H1 (cell line): ENCODE results near the gene CC2D1A. TPM values are rescaled to one million over a fixed set of nuclear protein-coding genes. Genes with fewer than 3 reads are reported as not detected.

Experiments
- CTCF ChIA-PET: fragments of 300-600 bp; sonication (Branson Sonifier 250); formaldehyde crosslinking; loops from one replicate; lab custom pipeline; 2021; ENCODE audit not compliant: partially characterized antibody; lab: Charles Lee
- POLR2A ChIA-PET: fragments of 300-600 bp; sonication (Branson Sonifier 250); formaldehyde crosslinking; loops from one replicate; lab custom pipeline; 2021; ENCODE audit warnings: inconsistent platforms; ENCODE audit not compliant: partially characterized antibody; lab: Charles Lee
- DNase-seq, 2 experiments: peaks; one replicate each; pipeline versions ENCODE4 v3.0.0 to v3.0.0-alpha.2; 2010 to 2022; ENCODE audit warnings: low spot score in 2 of 2, low read depth in 1 of 2, mixed read lengths in 1 of 2
- FAIRE-seq: peaks from 2 replicates; lab custom pipeline; 2011; peaks lifted over from hg19 to GRCh38; lab: Jason Lieb, UNC
- H2AFZ ChIP-seq: 2 replicates; pipeline ENCODE4 v1.8.1; 2012; ENCODE audit warnings: low read length, inconsistent platforms
- H2AK5ac ChIP-seq: 2 replicates; pipeline ENCODE4 v1.6.1; 2013; ENCODE audit warnings: low read depth, low read length
- H2BK120ac ChIP-seq: replicated peaks from 2 replicates; pipeline ENCODE3; 2013; ENCODE audit warnings: low read depth, low read length, inconsistent platforms
- H2BK12ac ChIP-seq: 2 replicates; pipeline ENCODE4 v1.6.1; 2013; ENCODE audit warnings: low read depth, low read length
- H2BK15ac ChIP-seq: 2 replicates; pipeline ENCODE4 v1.6.1; 2013; ENCODE audit warnings: low read length
- H2BK20ac ChIP-seq: 2 replicates; pipeline ENCODE4 v1.6.1; 2013; ENCODE audit warnings: low read length
- H2BK5ac ChIP-seq: 2 replicates; pipeline ENCODE4 v1.6.1; 2013; ENCODE audit warnings: low read depth, low read length
- H3K14ac ChIP-seq: 2 replicates; pipeline ENCODE4 v1.6.1; 2013; ENCODE audit warnings: inconsistent platforms; ENCODE audit not compliant: insufficient read length
- H3K18ac ChIP-seq: 2 replicates; pipeline ENCODE4 v1.6.1; 2013; ENCODE audit warnings: low read length; ENCODE audit errors: extremely low read depth
- H3K23ac ChIP-seq: 2 replicates; pipeline ENCODE4 v1.6.1; 2013; ENCODE audit warnings: inconsistent platforms; ENCODE audit not compliant: insufficient read length
- H3K23me2 ChIP-seq: 2 replicates; pipeline ENCODE4 v1.6.1; 2013; ENCODE audit warnings: low read depth, low read length
- H3K27ac ChIP-seq: 2 replicates; pipeline ENCODE4 v1.6.1; 2011; ENCODE audit warnings: low read depth, low read length, inconsistent platforms
- H3K27me3 ChIP-seq, 4 experiments: replicated peaks in 1 of 4; 1 replicate in 1 of 4; 2 replicates in 3 of 4; pipeline versions ENCODE4 v1.6.1 to v1.8.1; 2011 to 2013; ENCODE audit warnings: low read length in 3 of 4, mild to moderate bottlenecking in 3 of 4, inconsistent platforms in 2 of 4, mixed read lengths in 2 of 4, moderate library complexity in 1 of 4; ENCODE audit not compliant: control insufficient read depth in 3 of 4, insufficient read depth in 3 of 4; ENCODE audit errors: extremely low read depth in 1 of 4
- H3K36me3 ChIP-seq, 4 experiments: 2 replicates each; pipeline versions ENCODE4 v1.6.1 to v1.8.1; 2011 to 2013; ENCODE audit warnings: mild to moderate bottlenecking in 4 of 4, low read length in 3 of 4, moderate library complexity in 2 of 4, control low read depth in 1 of 4, inconsistent platforms in 1 of 4; ENCODE audit not compliant: insufficient read depth in 4 of 4, control insufficient read depth in 2 of 4
- H3K4ac ChIP-seq: replicated peaks from 2 replicates; pipeline ENCODE3; 2013; ENCODE audit warnings: low read length, low read depth, mixed read lengths, inconsistent platforms; ENCODE audit not compliant: insufficient read length
- H3K4me1 ChIP-seq, 4 experiments: replicated peaks in 1 of 4; 1 replicate in 1 of 4; 2 replicates in 3 of 4; pipeline versions ENCODE4 v1.6.1 to v1.8.1; 2011 to 2013; ENCODE audit warnings: low read length in 3 of 4, inconsistent platforms in 2 of 4, mixed read lengths in 1 of 4; ENCODE audit not compliant: insufficient read depth in 4 of 4, control insufficient read depth in 3 of 4
- H3K4me2 ChIP-seq, 2 experiments: 2 replicates each; pipeline versions ENCODE4 v1.6.1 to v1.8.1; 2011 to 2013; ENCODE audit warnings: low read depth in 2 of 2, low read length in 2 of 2, control low read depth in 1 of 2, inconsistent platforms in 1 of 2, mild to moderate bottlenecking in 1 of 2; ENCODE audit not compliant: insufficient read depth in 1 of 2
- H3K4me3 ChIP-seq, 4 experiments: fragments of 200-600, 300-600 bp in 1 of 4; sonication (generic), shearing (Covaris generic), sonication (Bioruptor Twin) in 1 of 4; 2 replicates each; pipeline versions ENCODE4 v1.5.1 to v1.8.1; 2011 to 2016; ENCODE audit warnings: low read length in 4 of 4, low read depth in 3 of 4, control low read depth in 2 of 4, inconsistent platforms in 2 of 4, mild to moderate bottlenecking in 2 of 4, mixed read lengths in 1 of 4, moderate library complexity in 1 of 4; ENCODE audit not compliant: insufficient read depth in 2 of 4; ENCODE audit errors: extremely low read depth in 1 of 4
- H3K56ac ChIP-seq: replicated peaks from 2 replicates; pipeline ENCODE3; 2013; ENCODE audit warnings: low read depth, mild to moderate bottlenecking, mixed read lengths, low read length, inconsistent platforms; ENCODE audit not compliant: insufficient read length
- H3K79me1 ChIP-seq: 2 replicates; pipeline ENCODE4 v1.6.1; 2013; ENCODE audit warnings: low read depth, low read length, control low read depth
- H3K79me2 ChIP-seq, 2 experiments: 2 replicates each; pipeline versions ENCODE4 v1.6.1 to v1.8.1; 2012 to 2013; ENCODE audit warnings: low read length in 2 of 2, mild to moderate bottlenecking in 2 of 2, inconsistent platforms in 1 of 2; ENCODE audit not compliant: insufficient read depth in 2 of 2, control insufficient read depth in 1 of 2
- H3K9ac ChIP-seq, 4 experiments: replicated peaks in 1 of 4; 1 replicate in 1 of 4; 2 replicates in 3 of 4; pipeline versions ENCODE4 v1.6.1 to v1.8.1; 2011 to 2013; ENCODE audit warnings: low read depth in 3 of 4, low read length in 3 of 4, control low read depth in 2 of 4, mild to moderate bottlenecking in 2 of 4, moderate library complexity in 2 of 4, inconsistent platforms in 1 of 4; ENCODE audit errors: extremely low read depth in 1 of 4
- H3K9me3 ChIP-seq, 2 experiments: 2 replicates each; pipeline versions ENCODE4 v1.6.1 to v1.8.1; 2012 to 2013; ENCODE audit warnings: mild to moderate bottlenecking in 2 of 2, moderate library complexity in 2 of 2, control low read depth in 1 of 2, inconsistent platforms in 1 of 2, low read depth in 1 of 2, low read length in 1 of 2, mixed read lengths in 1 of 2; ENCODE audit not compliant: insufficient read depth in 2 of 2
- H4K20me1 ChIP-seq, 2 experiments: replicated peaks in 1 of 2; 2 replicates each; pipeline versions ENCODE3 to v1.8.1; 2011 to 2013; ENCODE audit warnings: inconsistent platforms in 2 of 2, low read length in 2 of 2, mild to moderate bottlenecking in 1 of 2; ENCODE audit not compliant: insufficient read depth in 2 of 2, control insufficient read depth in 1 of 2
- H4K5ac ChIP-seq: 2 replicates; pipeline ENCODE4 v1.6.1; 2013; ENCODE audit warnings: low read length, low read depth, mixed read lengths, inconsistent platforms; ENCODE audit not compliant: insufficient read length
- H4K8ac ChIP-seq: 2 replicates; pipeline ENCODE4 v1.8.0; 2013; ENCODE audit warnings: mild to moderate bottlenecking, moderate library complexity, low read length, inconsistent platforms; ENCODE audit not compliant: insufficient read depth; ENCODE audit errors: extremely low read depth
- H4K91ac ChIP-seq: replicated peaks from 2 replicates; pipeline ENCODE3; 2013; ENCODE audit warnings: low read length, mixed read lengths, inconsistent platforms; ENCODE audit not compliant: insufficient read length
- BRCA1 ChIP-seq: IDR thresholded peaks from 2 replicates; pipeline ENCODE4 v1.6.1; 2012; ENCODE audit warnings: low read depth, low read length, improper control_type of control experiment
- EZH2 ChIP-seq: fragments of 200-600 bp; sonication (generic); IDR thresholded peaks from 2 replicates; pipeline ENCODE4 v1.7.1; 2012; ENCODE audit warnings: low read depth, mild to moderate bottlenecking, moderate library complexity, low read length, inconsistent platforms; ENCODE audit not compliant: severe bottlenecking
- SUZ12 ChIP-seq: fragments of 200-600 bp; sonication (generic); IDR thresholded peaks from 2 replicates; pipeline ENCODE4 v1.6.1; 2012; ENCODE audit warnings: mild to moderate bottlenecking, inconsistent platforms, low read length, moderate library complexity, mixed read lengths
- WGBS, 2 experiments: shearing (Covaris generic) in 1 of 2; methylation state at CpG; one replicate each; pipeline versions ENCODE4 v1.1.6 to v1.1.7; 2013 to 2015; ENCODE audit warnings: low lambda C conversion rate in 2 of 2, mixed read lengths in 2 of 2, inconsistent platforms in 1 of 2, low coverage in 1 of 2, missing lambda C conversion rate in 1 of 2; ENCODE audit not compliant: insufficient replicate concordance in 2 of 2, insufficient coverage in 1 of 2, insufficient read length in 1 of 2; ENCODE audit errors: extremely low coverage in 1 of 2, missing lambda C conversion rate in 1 of 2; 5-methylcytosine and 5-hydroxymethylcytosine counted together
- polyA plus RNA-seq, 7 experiments: library from polyadenylated mRNA; depleted of rRNA in 3 of 7; stranded (reverse) in 5 of 7; unstranded in 2 of 7; fragments of >200 nt in 5 of 7; fragments of 200-250 nt in 2 of 7; gene quantifications; 1 replicate in 5 of 7; 2 replicates in 1 of 7; 4 replicates in 1 of 7; pipeline versions ENCODE4 v1.2.1 to v1.2.3, GENCODE V29; 2011 to 2013; ENCODE audit warnings: missing spikeins in 2 of 7, mixed read lengths in 2 of 7
- total RNA-seq: library from RNA; stranded (reverse); fragmentation: NEBNext Ultra II Directional; extraction: Animal tissue kit (Norgen Biotek cat#: 25700); gene quantifications from 2 replicates; pipeline ENCODE4 v1.2.1, GENCODE V29; 2021
- TF ChIP-seq, protein P1 (sequence below), 3 experiments: IDR thresholded peaks; 1 replicate in 2 of 3; 2 replicates in 1 of 3; pipeline versions ENCODE4 v1.5.1 to v1.6.1; 2011; ENCODE audit warnings: low read length in 3 of 3, mild to moderate bottlenecking in 3 of 3, inconsistent platforms in 2 of 3, low read depth in 1 of 3, moderate library complexity in 1 of 3; ENCODE audit not compliant: insufficient read depth in 1 of 3; ENCODE audit errors: control extremely low read depth in 1 of 3

CC2D1A gene
- total and polyA plus RNA-seq, 2 of the 8 experiments (the other 6 are each of a cell fraction or from before 2014, with no cell fraction given), result 12.5 to 33.0 TPM

DNA sequence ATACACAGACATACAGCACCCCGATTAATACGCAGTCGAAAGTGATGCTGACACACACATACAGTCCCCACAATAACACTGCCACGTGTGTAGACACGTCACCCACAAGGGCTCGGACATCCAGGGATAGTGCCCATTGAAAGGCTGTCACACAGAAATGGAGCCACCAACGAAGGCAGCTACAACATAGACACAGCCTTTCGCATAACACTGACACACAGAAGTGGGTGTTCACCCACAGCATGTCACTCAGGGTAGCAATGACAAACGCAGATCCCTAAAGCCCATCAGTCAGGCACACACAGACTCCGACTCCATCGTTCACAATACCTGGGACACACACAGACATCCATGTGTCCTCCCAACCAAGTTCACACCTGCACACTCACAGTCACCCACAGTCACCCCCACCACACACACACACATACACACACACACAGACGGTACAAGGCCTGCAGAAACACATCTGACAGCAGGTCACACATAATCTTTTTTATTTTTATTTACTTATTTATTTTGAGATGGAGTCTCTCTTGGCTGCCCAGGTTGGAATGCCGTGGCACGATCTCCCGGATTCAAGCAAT lies 39.4 kb upstream of the CC2D1A start:
- FAIRE-seq, result peak; percentile 24
- peak; percentile 46 for TF ChIP-seq EZH2
- no peak for TF ChIP-seq BRCA1
- peak; percentile 9; the same call in 1 of the 2 replicates for TF ChIP-seq SUZ12
- TF ChIP-seq, protein P1, sequence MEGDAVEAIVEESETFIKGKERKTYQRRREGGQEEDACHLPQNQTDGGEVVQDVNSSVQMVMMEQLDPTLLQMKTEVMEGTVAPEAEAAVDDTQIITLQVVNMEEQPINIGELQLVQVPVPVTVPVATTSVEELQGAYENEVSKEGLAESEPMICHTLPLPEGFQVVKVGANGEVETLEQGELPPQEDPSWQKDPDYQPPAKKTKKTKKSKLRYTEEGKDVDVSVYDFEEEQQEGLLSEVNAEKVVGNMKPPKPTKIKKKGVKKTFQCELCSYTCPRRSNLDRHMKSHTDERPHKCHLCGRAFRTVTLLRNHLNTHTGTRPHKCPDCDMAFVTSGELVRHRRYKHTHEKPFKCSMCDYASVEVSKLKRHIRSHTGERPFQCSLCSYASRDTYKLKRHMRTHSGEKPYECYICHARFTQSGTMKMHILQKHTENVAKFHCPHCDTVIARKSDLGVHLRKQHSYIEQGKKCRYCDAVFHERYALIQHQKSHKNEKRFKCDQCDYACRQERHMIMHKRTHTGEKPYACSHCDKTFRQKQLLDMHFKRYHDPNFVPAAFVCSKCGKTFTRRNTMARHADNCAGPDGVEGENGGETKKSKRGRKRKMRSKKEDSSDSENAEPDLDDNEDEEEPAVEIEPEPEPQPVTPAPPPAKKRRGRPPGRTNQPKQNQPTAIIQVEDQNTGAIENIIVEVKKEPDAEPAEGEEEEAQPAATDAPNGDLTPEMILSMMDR (IDR thresholded peaks at IDR 0.05; ENCODE audit: control extremely low read depth in 1 of 3, insufficient read depth in 1 of 3, low read depth in 1 of 3, low read length in 3 of 3), result no peak

More for the DNA sequence above, 39.4 kb upstream of the CC2D1A start:
- Histone ChIP-seq H2BK15ac (no peak overlapping the region), H3K79me2 (no peaks in the 10 kb centered on the region), H3K4me2 (peak overlapping the region; percentile 42 to 77; a peak in 3 of 4 replicates), H3K4ac (no peak overlapping the region), H4K91ac (no peak overlapping the region), H2AFZ (no peak overlapping the region), H3K9ac (no peak overlapping the region), H3K23ac (no peak overlapping the region), H3K4me1 (peaks cover 1 to 4% (median 4%) of the 10 kb centered on the region in 4 experiments; a peak in 6 of 7 replicates), H4K20me1 (peaks cover 2 to 10% of the 10 kb centered on the region in 2 experiments), H3K4me3 (peak overlapping the region in 2 of 4 experiments; percentile 41 to 66; a peak in 2 of 8 replicates), H3K36me3 (no peaks in the 10 kb centered on the region), H2AK5ac (peak overlapping the region; percentile 90; the same call in 1 of the 2 replicates), H4K5ac (no peak overlapping the region), H3K9me3 (no peaks in the 10 kb centered on the region), H3K56ac (no peak overlapping the region), H2BK5ac (no peak overlapping the region), H2BK120ac (no peak overlapping the region), H3K18ac (no peak overlapping the region), H3K23me2 (no peaks in the 10 kb centered on the region; the same call in 1 of the 2 replicates), H3K79me1 (no peaks in the 10 kb centered on the region), H2BK12ac (peak overlapping the region; percentile 6; the same call in 1 of the 2 replicates), H3K27ac (no peak overlapping the region), H3K27me3 (peaks cover 21 to 74% (median 55%) of the 10 kb centered on the region in 4 experiments), H3K14ac (no peak overlapping the region), H4K8ac (no peak overlapping the region), H2BK20ac (no peak overlapping the region)
- POLR2A ChIA-PET, result interaction anchor here (0.7 to 1.4 kb wide), 3 partner anchors 19 to 20 kb away, joined by 3 to 5 read pairs (median 3); no protein-coding TSS in a partner anchor
- 80% methylated on average over 15 of the region's 15 CpGs; no CpG with 5 or more reads in 1 of the 2 experiments for WGBS, 2 experiments
- DNase-seq, result no peak
- CTCF ChIA-PET, result interaction anchor here (0.6 to 2.1 kb wide), 5 partner anchors 14 to 174 kb away, joined by 3 to 5 read pairs (median 4); no protein-coding TSS in a partner anchor
